Measurements from ENCODE around the gene DMBT1.

- TF ChIP-seq, protein P1, sequence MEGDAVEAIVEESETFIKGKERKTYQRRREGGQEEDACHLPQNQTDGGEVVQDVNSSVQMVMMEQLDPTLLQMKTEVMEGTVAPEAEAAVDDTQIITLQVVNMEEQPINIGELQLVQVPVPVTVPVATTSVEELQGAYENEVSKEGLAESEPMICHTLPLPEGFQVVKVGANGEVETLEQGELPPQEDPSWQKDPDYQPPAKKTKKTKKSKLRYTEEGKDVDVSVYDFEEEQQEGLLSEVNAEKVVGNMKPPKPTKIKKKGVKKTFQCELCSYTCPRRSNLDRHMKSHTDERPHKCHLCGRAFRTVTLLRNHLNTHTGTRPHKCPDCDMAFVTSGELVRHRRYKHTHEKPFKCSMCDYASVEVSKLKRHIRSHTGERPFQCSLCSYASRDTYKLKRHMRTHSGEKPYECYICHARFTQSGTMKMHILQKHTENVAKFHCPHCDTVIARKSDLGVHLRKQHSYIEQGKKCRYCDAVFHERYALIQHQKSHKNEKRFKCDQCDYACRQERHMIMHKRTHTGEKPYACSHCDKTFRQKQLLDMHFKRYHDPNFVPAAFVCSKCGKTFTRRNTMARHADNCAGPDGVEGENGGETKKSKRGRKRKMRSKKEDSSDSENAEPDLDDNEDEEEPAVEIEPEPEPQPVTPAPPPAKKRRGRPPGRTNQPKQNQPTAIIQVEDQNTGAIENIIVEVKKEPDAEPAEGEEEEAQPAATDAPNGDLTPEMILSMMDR (IDR thresholded peaks at IDR 0.05; ENCODE audit: low read depth, low read length): no peak
- TF ChIP-seq POLR2A (IDR thresholded peaks at IDR 0.05; ENCODE audit: extremely low read depth, insufficient read length) (no peak), MYC (IDR thresholded peaks at IDR 0.05; ENCODE audit: low read depth, low read length) (no peak)
Measured at GRCh38 chr10:122642726-122643605, 82.4 kb downstream of the DMBT1 start.

All from NB4 (cell line).